ENCODE results near the gene CDH5. TPM values are rescaled to one million over a fixed set of nuclear protein-coding genes. Genes with fewer than 3 reads are reported as not detected.
A peak's percentile ranks its signal among the peaks of the same experiment; 100 is the strongest.

Gene CDH5
- total RNA-seq, 1 donor from 2014 or later, result not detected

DNA sequence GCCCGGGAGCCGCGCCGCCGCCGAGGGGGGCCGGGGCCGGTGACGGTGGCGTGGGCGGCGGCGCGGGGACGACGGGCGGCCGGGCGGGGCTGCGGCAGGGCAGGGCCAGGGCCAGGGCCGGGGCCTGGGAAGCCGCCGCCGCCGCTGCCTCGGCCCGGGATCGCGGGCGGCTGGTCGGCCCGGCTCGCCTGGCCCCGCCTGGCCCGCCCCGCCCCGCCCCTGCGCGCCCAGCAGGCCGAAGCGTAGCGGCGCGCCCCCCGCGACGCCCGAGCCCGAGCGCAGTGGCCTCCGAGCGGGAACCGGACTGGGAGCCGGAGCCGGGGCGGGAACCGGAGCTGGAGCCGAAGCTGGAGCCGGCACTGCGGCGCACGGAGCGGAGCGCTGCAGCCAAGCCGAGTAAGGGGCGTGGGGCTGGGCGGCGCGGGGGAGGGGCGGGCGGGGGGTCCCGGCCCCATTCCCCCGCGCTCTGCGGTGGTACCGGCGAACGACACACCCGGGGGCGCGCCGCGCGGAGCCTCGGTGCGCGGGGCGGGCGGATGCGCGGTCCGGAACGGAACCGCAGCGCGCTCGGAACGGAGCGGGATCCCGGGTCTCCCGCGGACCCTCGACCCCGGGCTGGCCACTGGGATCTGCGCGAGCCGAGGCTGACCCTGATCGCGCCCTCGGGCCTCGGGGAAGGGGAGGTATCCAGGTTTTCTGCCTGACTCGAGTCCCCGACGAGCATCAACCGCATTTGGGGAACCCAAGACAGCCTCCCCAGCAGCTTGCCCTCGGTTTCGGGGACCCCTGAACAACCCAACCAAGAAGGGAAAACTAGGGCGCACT, 60.8 kb downstream of the CDH5 start, which contains the start of gene BEAN1:
Gene BEAN1 (plus strand): TSS at position 260 of the 825 bp plus-strand sequence. CDS start 10,382 bp downstream, outside the sequence.
- Mint-ChIP-seq H3K27me3 (peaks cover 72% of the 10 kb centered on the region), H3K9me3 (no peaks in the 10 kb centered on the region), H3K27ac (no peak within 1 kb of the TSS), H3K4me1 (peaks cover 6% of the 10 kb centered on the region), H3K36me3 (ENCODE audit: low read depth) (no peaks in the 10 kb centered on the region), H3K4me3 (no peak within 1 kb of the TSS)
- ChIA-PET CTCF (interaction anchor here (0.7 kb wide), 1 partner anchor 64 kb away, joined by 3 read pairs; no protein-coding TSS in a partner anchor), POLR2A (no interaction called here)
- DNase-seq (no peak), ATAC-seq (ENCODE audit: low read depth) (peak; percentile 14)
- intact Hi-C loops (cut with micrococcal nuclease), result no loop called here
- TF ChIP-seq, protein P1, sequence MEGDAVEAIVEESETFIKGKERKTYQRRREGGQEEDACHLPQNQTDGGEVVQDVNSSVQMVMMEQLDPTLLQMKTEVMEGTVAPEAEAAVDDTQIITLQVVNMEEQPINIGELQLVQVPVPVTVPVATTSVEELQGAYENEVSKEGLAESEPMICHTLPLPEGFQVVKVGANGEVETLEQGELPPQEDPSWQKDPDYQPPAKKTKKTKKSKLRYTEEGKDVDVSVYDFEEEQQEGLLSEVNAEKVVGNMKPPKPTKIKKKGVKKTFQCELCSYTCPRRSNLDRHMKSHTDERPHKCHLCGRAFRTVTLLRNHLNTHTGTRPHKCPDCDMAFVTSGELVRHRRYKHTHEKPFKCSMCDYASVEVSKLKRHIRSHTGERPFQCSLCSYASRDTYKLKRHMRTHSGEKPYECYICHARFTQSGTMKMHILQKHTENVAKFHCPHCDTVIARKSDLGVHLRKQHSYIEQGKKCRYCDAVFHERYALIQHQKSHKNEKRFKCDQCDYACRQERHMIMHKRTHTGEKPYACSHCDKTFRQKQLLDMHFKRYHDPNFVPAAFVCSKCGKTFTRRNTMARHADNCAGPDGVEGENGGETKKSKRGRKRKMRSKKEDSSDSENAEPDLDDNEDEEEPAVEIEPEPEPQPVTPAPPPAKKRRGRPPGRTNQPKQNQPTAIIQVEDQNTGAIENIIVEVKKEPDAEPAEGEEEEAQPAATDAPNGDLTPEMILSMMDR (IDR thresholded peaks at IDR 0.05), result no peak

- intact Hi-C loops (cut with micrococcal nuclease), result no loop called here
- no peak overlapping the region for H3K27ac Mint-ChIP-seq
- TF ChIP-seq, protein P1 (IDR thresholded peaks at IDR 0.05), result no peak
- ATAC-seq (ENCODE audit: low read depth) (no peak), DNase-seq (no peak)
- peaks cover 6% of the 10 kb centered on the region for H3K4me1 Mint-ChIP-seq
- H3K9me3 Mint-ChIP-seq, result no peaks in the 10 kb centered on the region
- H3K27me3 Mint-ChIP-seq, result peaks cover 72% of the 10 kb centered on the region
- POLR2A ChIA-PET, result no interaction called here
- no peaks in the 10 kb centered on the region for H3K36me3 Mint-ChIP-seq (ENCODE audit: low read depth)
- CTCF ChIA-PET, result interaction anchor here (0.7 kb wide), 1 partner anchor 63 kb away, joined by 3 read pairs; no protein-coding TSS in a partner anchor
- no peak overlapping the region for H3K4me3 Mint-ChIP-seq
These were observed 61.6 kb downstream of the CDH5 start for GRCh38 chr16:66427871-66428681.

DNA sequence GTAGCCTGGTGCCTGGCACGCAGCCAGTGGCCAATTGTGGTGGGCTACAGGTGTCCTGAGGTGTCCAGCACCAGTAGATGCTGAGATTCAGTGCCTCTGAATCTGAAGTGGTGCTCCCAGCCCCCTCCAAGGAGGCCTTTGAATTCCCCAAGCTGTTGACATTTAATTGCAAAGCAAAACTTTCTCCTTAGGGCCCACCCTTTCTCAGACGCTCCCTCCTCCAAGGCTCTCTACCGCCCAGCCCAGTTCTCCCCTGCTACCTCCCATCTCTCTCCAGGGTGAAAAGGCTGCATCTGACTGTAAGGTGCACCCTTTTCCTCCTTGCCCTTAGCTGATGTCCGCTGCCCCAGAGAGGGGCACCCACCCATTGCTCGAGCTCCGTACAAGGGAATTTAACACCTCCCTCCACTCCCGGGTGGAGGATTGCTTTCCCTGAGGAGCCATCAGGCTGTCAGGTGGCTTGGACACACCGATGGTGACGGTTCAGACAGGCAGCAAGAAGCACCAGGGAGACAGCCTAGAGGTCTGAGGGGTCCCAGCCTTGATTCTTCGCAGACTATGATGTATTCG, 62.3 kb downstream of the CDH5 start:
- no peak for ATAC-seq (ENCODE audit: low read depth)
- Mint-ChIP-seq H3K36me3 (ENCODE audit: low read depth) (no peaks in the 10 kb centered on the region), H3K27ac (no peak overlapping the region), H3K4me1 (peaks cover 6% of the 10 kb centered on the region), H3K9me3 (no peaks in the 10 kb centered on the region), H3K4me3 (no peak overlapping the region), H3K27me3 (peaks cover 72% of the 10 kb centered on the region)
- ChIA-PET POLR2A (no interaction called here), CTCF (no interaction called here)
- DNase-seq, result no peak
- TF ChIP-seq, protein P1 (IDR thresholded peaks at IDR 0.05), result no peak
- intact Hi-C loops (cut with micrococcal nuclease), result no loop called here

- ATAC-seq (ENCODE audit: low read depth) (no peak), DNase-seq (no peak)
- intact Hi-C loops (cut with micrococcal nuclease), result no loop called here
- Mint-ChIP-seq H3K4me3 (no peak overlapping the region), H3K27me3 (peaks cover 66% of the 10 kb centered on the region), H3K9me3 (no peaks in the 10 kb centered on the region), H3K4me1 (peaks cover 6% of the 10 kb centered on the region), H3K27ac (no peak overlapping the region), H3K36me3 (ENCODE audit: low read depth) (no peaks in the 10 kb centered on the region)
- CTCF ChIA-PET, result no interaction called here
- TF ChIP-seq, protein P1 (IDR thresholded peaks at IDR 0.05), result no peak
- POLR2A ChIA-PET, result no interaction called here
These were observed 62.9 kb downstream of the CDH5 start for GRCh38 chr16:66429290-66429962.
